AG10803 (cell line): ENCODE results near the gene RAPGEF2.
"Not testable (repeated sequence)": the region's sequence is repeated elsewhere in the genome, so short reads cannot be mapped to it uniquely, and the experiment has no call there.

ENCODE experiments used
- DNase-seq: peaks from one replicate; pipeline ENCODE4 v3.0.0; 2010; ENCODE audit warnings: low read depth
- H3K4me3 ChIP-seq: 2 replicates; pipeline ENCODE4 v1.5.1; 2011; ENCODE audit warnings: mild to moderate bottlenecking, low read length, control low read depth
- CTCF ChIP-seq: conservative IDR thresholded peaks from 2 replicates; pipeline ENCODE4 v1.5.1; 2011; ENCODE audit warnings: mild to moderate bottlenecking, low read length, control low read depth, inconsistent platforms

The RAPGEF2 gene

GRCh38 chr4:159175989-159176375 is 73.1 kb downstream of the RAPGEF2 start:
- TF ChIP-seq CTCF, result no peak
- DNase-seq, result no peak
- no peak overlapping the region; the same call in 1 of the 2 replicates for H3K4me3 ChIP-seq

DNA sequence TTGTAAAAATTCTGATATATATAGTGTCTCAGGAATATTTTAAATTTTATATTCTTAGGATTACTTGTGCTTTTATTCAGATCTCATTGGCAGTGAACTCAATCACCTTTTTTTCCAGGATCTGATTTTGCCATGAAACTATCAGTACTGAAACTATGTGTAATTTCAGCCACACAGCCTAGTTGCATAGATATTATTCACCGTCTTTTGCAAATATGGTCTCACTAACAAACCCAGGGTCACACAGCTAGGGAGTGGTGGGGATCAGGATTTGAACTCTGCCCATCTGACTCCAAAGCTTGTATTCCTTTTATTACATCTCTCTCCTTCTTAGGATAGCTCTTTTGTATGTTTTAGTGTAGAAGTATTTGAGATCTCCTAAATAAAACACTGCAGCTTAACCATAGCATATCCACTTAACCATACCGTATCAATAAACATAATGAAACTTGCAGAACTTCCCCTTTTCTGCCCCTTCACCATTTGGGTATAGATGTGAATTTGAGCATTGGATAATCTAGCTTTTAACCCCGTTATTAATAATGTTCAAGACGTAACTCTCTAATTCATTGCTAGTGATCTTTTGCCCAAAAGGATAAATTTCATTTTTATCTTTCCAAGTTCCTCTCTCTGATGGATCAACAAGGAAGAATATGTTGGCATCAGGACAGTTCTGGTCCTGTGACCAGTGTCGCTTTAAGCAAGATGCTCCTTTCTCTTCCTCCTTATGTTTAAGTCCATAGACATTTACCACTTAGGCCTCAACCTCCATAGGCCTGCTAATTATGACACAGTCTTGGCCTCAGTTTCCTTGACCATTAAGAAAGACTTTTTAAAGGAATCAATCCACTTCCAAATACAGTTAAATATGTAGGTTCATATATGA is 74.6 kb downstream of the RAPGEF2 start:
- H3K4me3 ChIP-seq, result no peak overlapping the region
- no peak for TF ChIP-seq CTCF
- no peak for DNase-seq

- TF ChIP-seq CTCF, result no peak
- no peak overlapping the region for H3K4me3 ChIP-seq
- DNase-seq, result peak; percentile 64
Observed at GRCh38 chr4:159178151-159178546, 75.3 kb downstream of the RAPGEF2 start.

DNA sequence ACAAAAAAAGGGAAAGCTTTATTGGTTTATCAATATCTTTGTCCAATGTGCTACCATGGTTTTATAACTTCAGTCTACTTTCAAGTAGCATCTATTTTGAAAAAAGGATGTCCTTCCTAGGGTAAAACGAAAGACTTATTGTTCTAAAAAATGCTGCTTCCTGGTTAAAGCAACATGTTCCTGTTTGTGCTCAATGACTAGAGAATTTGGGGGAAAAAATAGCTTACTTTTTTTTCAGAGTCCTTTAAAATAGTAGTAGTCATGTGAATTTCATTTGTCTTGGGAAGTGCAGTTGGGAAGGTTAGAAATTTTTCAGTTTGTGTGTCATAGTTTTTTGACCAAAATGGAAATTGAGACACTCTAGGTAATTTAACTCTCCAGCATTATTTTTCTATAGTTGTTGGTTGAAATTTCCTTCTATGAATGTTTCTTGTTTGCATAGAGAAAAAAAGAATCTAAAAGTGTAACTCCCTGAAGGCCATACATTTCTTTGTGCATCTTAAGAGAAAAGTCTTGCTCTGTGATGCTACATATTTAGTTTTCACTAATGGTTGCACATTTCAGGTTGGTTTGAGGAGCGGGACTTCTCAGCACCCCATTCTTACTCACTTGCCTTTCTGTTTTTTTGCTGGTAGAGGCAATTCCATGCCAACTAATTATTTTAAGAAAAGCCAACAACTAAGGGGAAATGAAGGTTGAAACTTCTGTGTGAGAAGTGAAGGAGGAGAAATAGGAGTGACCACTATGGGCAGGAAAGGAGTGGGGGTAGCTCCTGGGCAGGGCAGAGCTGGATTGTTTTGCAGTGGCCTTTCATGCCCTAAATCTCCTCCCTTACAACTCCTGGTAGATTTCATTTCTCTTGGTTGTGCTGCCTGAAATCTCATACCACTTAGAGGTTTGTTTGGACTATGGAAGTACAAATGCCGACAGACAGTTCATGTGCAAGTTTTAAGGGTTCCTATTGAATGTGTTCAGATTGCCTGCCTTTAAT is 76.4 kb downstream of the RAPGEF2 start:
- no peak for TF ChIP-seq CTCF
- peak; percentile 14 for DNase-seq
- H3K4me3 ChIP-seq, result no peak overlapping the region

DNA sequence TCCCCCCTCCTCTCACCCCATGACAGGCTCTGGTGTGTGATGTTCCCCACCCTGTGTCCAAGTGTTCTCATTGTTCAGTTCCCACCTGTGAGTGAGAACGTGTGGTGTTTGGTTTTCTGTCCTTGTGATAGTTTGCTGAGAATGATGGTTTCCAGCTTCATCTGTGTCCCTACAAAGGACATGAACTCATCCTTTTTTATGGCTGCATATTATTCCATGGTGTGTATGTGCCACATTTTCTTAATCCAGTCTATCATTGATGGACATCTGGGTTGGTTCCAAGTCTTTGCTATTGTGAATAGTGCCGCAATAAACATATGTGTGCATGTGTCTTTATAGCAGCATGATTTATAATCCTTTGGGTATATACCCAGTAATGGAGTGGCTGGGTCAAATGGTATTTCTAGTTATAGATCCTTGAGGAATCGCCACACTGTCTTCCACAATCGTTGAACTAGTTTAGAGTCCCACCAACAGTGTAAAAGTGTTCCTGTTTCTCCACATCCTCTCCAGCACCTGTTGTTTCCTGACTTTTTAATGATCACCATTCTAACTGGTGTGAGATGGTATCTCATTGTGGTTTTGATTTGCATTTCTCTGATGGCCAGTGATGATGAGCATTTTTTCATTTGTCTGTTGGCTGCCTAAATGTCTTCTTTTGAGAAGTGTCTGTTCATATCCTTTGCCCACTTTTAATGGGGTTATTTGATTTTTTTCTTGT is 81.2 kb downstream of the RAPGEF2 start:
- not testable (repeated sequence) for DNase-seq, H3K4me3 ChIP-seq

DNA sequence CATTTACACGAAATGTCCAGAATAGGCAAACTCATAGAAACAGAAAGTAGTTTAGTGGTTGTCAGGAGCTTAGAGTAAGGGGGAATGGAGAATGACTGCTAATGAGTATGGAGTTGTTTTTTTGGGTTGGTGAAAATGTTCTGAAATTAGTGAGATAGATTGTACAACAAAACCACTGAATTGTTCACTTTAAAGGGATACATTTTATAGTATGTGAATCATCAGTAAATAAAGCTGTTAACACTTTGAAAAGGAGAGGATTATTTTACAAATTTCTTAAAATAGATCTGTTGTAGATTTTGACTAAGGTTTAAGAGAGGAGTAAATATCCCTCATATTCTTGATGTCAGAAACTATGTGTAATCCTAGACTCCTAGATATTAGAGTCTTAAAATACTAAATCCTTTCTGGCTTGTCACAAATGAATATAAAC is 82.7 kb downstream of the RAPGEF2 start:
- peak; percentile 26 for DNase-seq
- no peak for TF ChIP-seq CTCF
- H3K4me3 ChIP-seq, result no peak overlapping the region

DNA sequence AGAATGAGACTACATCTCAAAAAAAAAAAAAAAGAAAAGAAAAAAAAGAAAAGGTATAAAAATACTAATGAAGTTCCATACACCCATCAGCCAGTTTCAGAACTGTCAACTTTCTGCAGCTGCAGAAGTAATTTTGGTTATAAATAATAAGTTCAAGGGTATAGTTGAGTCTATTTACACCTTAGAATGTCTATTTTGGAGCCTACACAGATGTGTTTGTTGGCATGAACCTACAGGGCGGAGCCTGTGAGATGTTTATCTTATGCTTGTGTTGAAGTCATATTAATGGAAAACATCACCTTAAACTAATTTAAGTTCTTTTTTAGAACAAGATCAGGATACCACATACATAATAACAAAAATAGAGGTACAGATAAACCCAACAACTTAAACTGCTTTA is 85.8 kb downstream of the RAPGEF2 start:
- no peak overlapping the region for H3K4me3 ChIP-seq
- TF ChIP-seq CTCF, result no peak
- DNase-seq, result no peak
